Tibial nerve (tissue), 4 donors: Measurements from ENCODE around the gene COQ8A. TPM values are rescaled to one million over a fixed set of nuclear protein-coding genes. Genes with fewer than 3 reads are reported as not detected.

Experiments used
- DNase-seq, 2 donors: peaks; one replicate each; pipeline ENCODE4 v3.0.0-alpha.2; 2019; ENCODE audit warnings: low spot score in 2 of 2
- H3K27ac ChIP-seq, 4 donors: fragments of 200-600 bp; sonication (generic) in 3 of 4; one replicate each; pipeline ENCODE4 v1.5.1; 2017 to 2019; ENCODE audit warnings: mild to moderate bottlenecking in 1 of 4
- H3K27me3 ChIP-seq, 2 donors: fragments of 200-600 bp; sonication (generic) in 1 of 2; one replicate each; pipeline versions ENCODE4 v1.5.1 to v1.6.0; 2017 to 2019
- H3K36me3 ChIP-seq, 3 donors: fragments of 200-600 bp; sonication (generic); one replicate each; pipeline ENCODE4 v1.5.1; 2018 to 2019
- H3K4me1 ChIP-seq, 4 donors: fragments of 200-600 bp; sonication (generic) in 3 of 4; one replicate each; pipeline ENCODE4 v1.5.1; 2017 to 2019
- H3K4me3 ChIP-seq, 4 donors: fragments of 200-600 bp; sonication (generic) in 3 of 4; one replicate each; pipeline ENCODE4 v1.5.1; 2017 to 2019; ENCODE audit warnings: mild to moderate bottlenecking in 1 of 4, moderate library complexity in 1 of 4
- H3K9me3 ChIP-seq, 4 donors: fragments of 200-600 bp; sonication (generic) in 3 of 4; one replicate each; pipeline ENCODE4 v1.5.1; 2017 to 2019
- CTCF ChIP-seq, 5 experiments: fragments of 200-600 bp in 3 of 5; fragments of 450-650 bp in 2 of 5; sonication (generic) in 3 of 5; IDR thresholded peaks; one replicate each; pipeline ENCODE4 v1.5.1; 2016 to 2019; ENCODE audit warnings: antibody characterized with exemption in 5 of 5, mild to moderate bottlenecking in 3 of 5, moderate library complexity in 2 of 5
- EP300 ChIP-seq, 2 donors: sonication (generic); formaldehyde crosslinking; IDR thresholded peaks; one replicate each; pipeline ENCODE4 v1.6.1; 2017; ENCODE audit warnings: antibody characterized with exemption in 2 of 2, mild to moderate bottlenecking in 1 of 2
- POLR2A ChIP-seq, 2 donors: fragments of 450-650 bp; IDR thresholded peaks; one replicate each; pipeline ENCODE4 v1.6.1; 2017; ENCODE audit warnings: antibody characterized with exemption in 2 of 2, mild to moderate bottlenecking in 2 of 2, moderate library complexity in 2 of 2
- WGBS, 2 donors: methylation state at CpG; one replicate each; pipeline ENCODE4 v1.1.5; 2018; 5-methylcytosine and 5-hydroxymethylcytosine counted together
- total RNA-seq, 4 donors: library from RNA; depleted of rRNA; stranded (reverse); fragments of >200 nt; gene quantifications; one replicate each; pipeline ENCODE4 v1.1.0, GENCODE V29; 2016

Gene COQ8A
- total RNA-seq, 4 donors from 2014 or later = 39.9 to 60.7 (median 55.5) TPM

- no peak overlapping the region for H3K4me3 ChIP-seq
- H3K27ac ChIP-seq = peak overlapping the region in 1 of 4 donors; percentile 13
- 82 to 83% methylated on average over 18 to 20 of the region's 20 CpGs for WGBS, 2 donors
- TF ChIP-seq CTCF (IDR thresholded peaks at IDR 0.05) (no peak), EP300 (IDR thresholded peaks at IDR 0.05) (no peak), POLR2A (IDR thresholded peaks at IDR 0.05) (no peak)
- peaks cover 0 to 12% (median 3%) of the 10 kb centered on the region in 4 donors for H3K4me1 ChIP-seq
- H3K9me3 ChIP-seq = peaks cover 0 to 8% (median 0%) of the 10 kb centered on the region in 4 donors
- H3K27me3 ChIP-seq = no peaks in the 10 kb centered on the region
- DNase-seq = no peak
- H3K36me3 ChIP-seq = peaks cover 0 to 84% (median 10%) of the 10 kb centered on the region in 3 donors
Observed at GRCh38 chr1:226985239-226985838, 45.2 kb downstream of the COQ8A start.

DNA sequence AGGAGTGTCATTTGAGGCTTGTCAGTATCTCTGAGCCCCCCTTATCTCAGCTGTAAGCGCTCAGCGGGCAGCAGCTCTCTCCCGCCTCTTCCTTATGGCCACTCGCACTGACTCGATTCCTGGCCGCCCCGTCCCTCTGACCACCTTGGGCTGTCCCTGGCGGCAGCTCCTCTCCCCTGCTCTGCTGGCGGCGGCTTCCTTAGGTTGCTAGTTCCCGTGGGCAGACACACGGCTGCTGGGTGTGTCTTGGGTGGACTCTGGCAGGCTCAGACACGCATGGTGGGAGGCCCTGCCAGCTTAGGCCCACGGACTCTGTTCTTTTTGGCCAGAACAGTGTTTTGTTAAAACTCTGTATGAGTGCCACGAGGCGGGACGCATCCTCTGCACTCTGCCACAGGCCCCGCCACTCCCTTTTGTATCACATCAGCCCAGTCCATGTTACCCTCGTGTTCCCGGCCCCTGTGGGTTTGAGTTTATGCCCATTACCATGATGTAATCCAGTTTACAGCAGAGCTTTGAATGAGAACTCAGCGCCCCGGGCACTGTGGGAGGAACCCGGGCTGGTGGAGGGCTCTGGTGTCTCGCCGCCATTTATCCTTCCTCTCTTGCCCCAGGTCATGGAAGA, 45.9 kb downstream of the COQ8A start:
- Histone ChIP-seq H3K4me3 (no peak overlapping the region), H3K4me1 (peaks cover 0 to 13% (median 0%) of the 10 kb centered on the region in 4 donors), H3K27me3 (no peaks in the 10 kb centered on the region), H3K9me3 (peaks cover 0 to 8% (median 0%) of the 10 kb centered on the region in 4 donors), H3K36me3 (peaks cover 0 to 83% (median 10%) of the 10 kb centered on the region in 3 donors), H3K27ac (peak overlapping the region in 1 of 4 donors; percentile 13)
- 76 to 77% methylated on average over 23 to 25 of the region's 25 CpGs for WGBS, 2 donors
- no peak for TF ChIP-seq EP300 (IDR thresholded peaks at IDR 0.05)
- no peak for TF ChIP-seq CTCF (IDR thresholded peaks at IDR 0.05)
- no peak for TF ChIP-seq POLR2A (IDR thresholded peaks at IDR 0.05)
- DNase-seq = no peak

DNA sequence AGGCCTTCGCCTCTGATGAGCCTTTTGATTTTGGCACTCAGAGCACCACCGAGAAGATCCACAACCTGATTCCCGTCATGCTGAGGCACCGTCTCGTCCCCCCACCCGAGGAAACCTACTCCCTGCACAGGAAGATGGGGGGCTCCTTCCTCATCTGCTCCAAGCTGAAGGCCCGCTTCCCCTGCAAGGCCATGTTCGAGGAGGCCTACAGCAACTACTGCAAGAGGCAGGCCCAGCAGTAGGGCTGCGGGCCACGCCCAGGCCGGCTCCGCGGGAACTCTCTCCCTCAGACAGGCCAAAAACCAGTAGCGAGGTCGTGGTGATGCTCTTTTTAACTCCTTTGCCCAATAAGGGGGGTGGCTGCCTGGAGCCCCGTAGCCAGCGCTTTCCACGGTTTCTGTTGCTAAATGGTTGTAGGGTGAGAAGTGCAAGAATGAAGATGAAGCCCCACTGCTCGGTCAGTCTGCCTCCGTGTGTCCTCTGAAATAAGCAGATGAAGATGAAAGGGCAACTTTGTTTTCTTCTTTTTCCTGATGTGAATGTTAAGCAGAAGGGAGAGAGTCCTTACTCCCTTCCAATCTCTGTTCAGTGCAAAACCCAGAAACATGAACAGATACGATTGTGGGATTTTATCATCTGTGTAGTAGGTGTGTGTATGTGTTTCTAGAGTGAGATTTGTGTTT, 46.5 kb downstream of the COQ8A start:
- Histone ChIP-seq H3K4me1 (peaks cover 0 to 13% (median 0%) of the 10 kb centered on the region in 4 donors), H3K4me3 (no peak overlapping the region), H3K27ac (peak overlapping the region in 1 of 4 donors; percentile 25), H3K27me3 (no peaks in the 10 kb centered on the region), H3K36me3 (peaks cover 0 to 77% (median 10%) of the 10 kb centered on the region in 3 donors), H3K9me3 (peaks cover 0 to 8% (median 0%) of the 10 kb centered on the region in 4 donors)
- no peak for DNase-seq
- TF ChIP-seq EP300 (IDR thresholded peaks at IDR 0.05) (no peak), CTCF (IDR thresholded peaks at IDR 0.05) (no peak), POLR2A (IDR thresholded peaks at IDR 0.05) (no peak)
- 74 to 80% methylated on average over 16 to 21 of the region's 21 CpGs for WGBS, 2 donors

GRCh38 chr1:226987179-226987536, 47.1 kb downstream of the COQ8A start:
- no peaks in the 10 kb centered on the region for H3K27me3 ChIP-seq
- H3K27ac ChIP-seq = peak overlapping the region in 1 of 4 donors; percentile 25
- peaks cover 0 to 8% (median 0%) of the 10 kb centered on the region in 4 donors for H3K9me3 ChIP-seq
- TF ChIP-seq POLR2A (IDR thresholded peaks at IDR 0.05) = no peak
- peaks cover 0 to 13% (median 0%) of the 10 kb centered on the region in 4 donors for H3K4me1 ChIP-seq
- H3K4me3 ChIP-seq = no peak overlapping the region
- H3K36me3 ChIP-seq = peaks cover 0 to 74% (median 10%) of the 10 kb centered on the region in 3 donors
- WGBS, 2 donors = 76 to 90% methylated on average over 8 of the region's 8 CpGs
- no peak for DNase-seq

GRCh38 chr1:226987623-226988333, 47.7 kb downstream of the COQ8A start:
- H3K9me3 ChIP-seq = peaks cover 0 to 8% (median 0%) of the 10 kb centered on the region in 4 donors
- DNase-seq = no peak
- 93 to 96% methylated on average over 16 of the region's 16 CpGs for WGBS, 2 donors
- peaks cover 0 to 13% (median 0%) of the 10 kb centered on the region in 4 donors for H3K4me1 ChIP-seq
- TF ChIP-seq POLR2A (IDR thresholded peaks at IDR 0.05) = no peak
- no peak for TF ChIP-seq CTCF (IDR thresholded peaks at IDR 0.05)
- TF ChIP-seq EP300 (IDR thresholded peaks at IDR 0.05) = no peak
- H3K36me3 ChIP-seq = peaks cover 0 to 72% (median 10%) of the 10 kb centered on the region in 3 donors
- no peak overlapping the region for H3K27ac ChIP-seq
- no peaks in the 10 kb centered on the region for H3K27me3 ChIP-seq
- no peak overlapping the region for H3K4me3 ChIP-seq
